SK-N-SH (cell line): Measurements from ENCODE around the gene PDK2. TPM values are rescaled to one million over a fixed set of nuclear protein-coding genes. Genes with fewer than 3 reads are reported as not detected.

Source experiments
- CTCF ChIA-PET: fragments of 300-600, 350-600 bp; formaldehyde crosslinking; extraction: SDS; loops from one replicate; lab custom pipeline; 2021; lab: Yijun Ruan, JAX
- POLR2A ChIA-PET: fragments of 350-600 bp; sonication (Branson Sonifier 250); formaldehyde crosslinking; extraction: SDS; loops from one replicate; lab custom pipeline; 2020; ENCODE audit warnings: antibody characterized with exemption, inconsistent platforms; lab: Yijun Ruan, JAX
- DNase-seq: peaks from one replicate; pipeline ENCODE4 v3.0.0; 2012
- H2AFZ ChIP-seq: fragments of 200-600 bp; sonication (generic); 2 replicates; pipeline ENCODE4 v1.8.1; 2016; ENCODE audit warnings: antibody characterized with exemption, mild to moderate bottlenecking, low read depth
- H3F3A ChIP-seq: fragments of 200-600 bp; sonication (generic); replicated peaks from 2 replicates; pipeline ENCODE3; 2016; ENCODE audit warnings: antibody characterized with exemption, mild to moderate bottlenecking; ENCODE audit not compliant: insufficient read depth
- H3K27ac ChIP-seq, 2 experiments: fragments of 200-500 bp in 1 of 2; fragments of 200-600 bp in 1 of 2; sonication (Bioruptor generic) in 1 of 2; sonication (generic), shearing (Covaris generic) in 1 of 2; 2 replicates each; pipeline versions ENCODE4 v1.5.1 to v1.6.1; 2014 to 2016; ENCODE audit warnings: low read depth in 2 of 2, inconsistent platforms in 1 of 2, low read length in 1 of 2, mild to moderate bottlenecking in 1 of 2, mixed read lengths in 1 of 2
- H3K27me3 ChIP-seq: fragments of 200-600 bp; sonication (generic), shearing (Covaris generic); 2 replicates; pipeline ENCODE4 v1.6.1; 2016; ENCODE audit warnings: mixed run types; ENCODE audit not compliant: insufficient read depth
- H3K36me3 ChIP-seq, 2 experiments: fragments of 200-500 bp in 1 of 2; fragments of 200-600 bp in 1 of 2; sonication (Bioruptor generic) in 1 of 2; sonication (generic) in 1 of 2; replicated peaks in 1 of 2; 2 replicates each; pipeline versions ENCODE3 to v1.5.1; 2014 to 2016; ENCODE audit warnings: low read length in 1 of 2, mild to moderate bottlenecking in 1 of 2; ENCODE audit not compliant: insufficient read depth in 2 of 2, control insufficient read depth in 1 of 2
- H3K4me1 ChIP-seq, 2 experiments: fragments of 200-500 bp in 1 of 2; fragments of 200-600 bp in 1 of 2; sonication (Bioruptor generic) in 1 of 2; sonication (generic), shearing (Covaris generic) in 1 of 2; 2 replicates each; pipeline versions ENCODE4 v1.5.1 to v1.6.1; 2014 to 2016; ENCODE audit warnings: low read depth in 1 of 2, low read length in 1 of 2, mixed run types in 1 of 2; ENCODE audit not compliant: insufficient read depth in 2 of 2, control insufficient read depth in 1 of 2
- H3K4me2 ChIP-seq: fragments of 200-600 bp; sonication (generic), shearing (Covaris generic); 2 replicates; pipeline ENCODE4 v1.6.1; 2017; ENCODE audit warnings: mixed run types
- H3K4me3 ChIP-seq, 2 experiments: fragments of 200-500 bp in 1 of 2; fragments of 200-600 bp in 1 of 2; sonication (Bioruptor generic) in 1 of 2; sonication (generic), shearing (Covaris generic) in 1 of 2; 2 replicates each; pipeline versions ENCODE4 v1.5.1 to v1.8.1; 2014 to 2016; ENCODE audit warnings: low read depth in 2 of 2, inconsistent platforms in 1 of 2, low read length in 1 of 2, mild to moderate bottlenecking in 1 of 2, mixed read lengths in 1 of 2, moderate library complexity in 1 of 2
- H3K79me2 ChIP-seq: fragments of 200-600 bp; sonication (generic); 2 replicates; pipeline ENCODE4 v1.8.1; 2017; ENCODE audit warnings: mild to moderate bottlenecking; ENCODE audit not compliant: insufficient read depth
- H3K9ac ChIP-seq: fragments of 200-600 bp; sonication (generic); 2 replicates; pipeline ENCODE4 v1.6.1; 2017; ENCODE audit warnings: mixed run types
- H3K9me2 ChIP-seq: fragments of 200-600 bp; sonication (generic); 2 replicates; pipeline ENCODE4 v1.6.1; 2017; ENCODE audit warnings: mixed run types
- H3K9me3 ChIP-seq: fragments of 200-600 bp; sonication (generic); 2 replicates; pipeline ENCODE4 v1.6.1; 2017; ENCODE audit warnings: mixed run types, mild to moderate bottlenecking, moderate library complexity
- H4K20me1 ChIP-seq: fragments of 200-600 bp; sonication (generic); 2 replicates; pipeline ENCODE4 v1.6.1; 2017; ENCODE audit warnings: mild to moderate bottlenecking, mixed run types; ENCODE audit not compliant: insufficient read depth
- CTCF ChIP-seq: fragments of 200-600 bp; sonication (generic); IDR thresholded peaks from 2 replicates; pipeline ENCODE4 v1.6.1; 2017; ENCODE audit warnings: antibody characterized with exemption, mild to moderate bottlenecking, moderate library complexity
- FOXJ3 ChIP-seq: sonication (generic); formaldehyde crosslinking; IDR thresholded peaks from 2 replicates; pipeline ENCODE4 v1.5.1; 2020; ENCODE audit warnings: mild to moderate bottlenecking, missing genetic modification reagents
- GATA2 ChIP-seq: sonication (generic); formaldehyde crosslinking; IDR thresholded peaks from 2 replicates; pipeline ENCODE4 v1.5.0; 2020; ENCODE audit warnings: mild to moderate bottlenecking, missing genetic modification reagents
- MEF2A ChIP-seq: IDR thresholded peaks from 2 replicates; pipeline ENCODE4 v1.4.0; 2012; ENCODE audit warnings: low read depth, borderline replicate concordance
- NRF1 ChIP-seq: IDR thresholded peaks from 2 replicates; pipeline ENCODE4 v1.6.1; 2012; ENCODE audit warnings: low read depth, mild to moderate bottlenecking, low read length
- POLR2AphosphoS5 ChIP-seq: IDR thresholded peaks from 2 replicates; pipeline ENCODE4 v1.6.1; 2012; ENCODE audit warnings: low read depth, low read length
- RAD21 ChIP-seq: IDR thresholded peaks from 2 replicates; pipeline ENCODE4 v1.6.1; 2012; ENCODE audit warnings: mild to moderate bottlenecking, low read length
- REST ChIP-seq: IDR thresholded peaks from 2 replicates; pipeline ENCODE4 v1.6.1; 2012; ENCODE audit warnings: mild to moderate bottlenecking, low read depth, low read length, moderate library complexity
- RFX5 ChIP-seq: IDR thresholded peaks from 2 replicates; pipeline ENCODE4 v1.6.1; 2012; ENCODE audit warnings: mild to moderate bottlenecking, improper control_type of control experiment, low read length
- TAF1 ChIP-seq: IDR thresholded peaks from 2 replicates; pipeline ENCODE4 v1.6.1; 2012; ENCODE audit warnings: low read depth, mild to moderate bottlenecking, low read length, moderate library complexity, borderline replicate concordance
- TEAD4 ChIP-seq: IDR thresholded peaks from 2 replicates; pipeline ENCODE4 v1.4.0; 2012; ENCODE audit warnings: mild to moderate bottlenecking, borderline replicate concordance; ENCODE audit not compliant: insufficient read depth
- YY1 ChIP-seq: IDR thresholded peaks from 2 replicates; pipeline ENCODE4 v1.4.0; 2012; ENCODE audit warnings: low read depth, mild to moderate bottlenecking
- WGBS: methylation state at CpG from one replicate; pipeline ENCODE4 v1.1.6; 2017; ENCODE audit warnings: low lambda C conversion rate; 5-methylcytosine and 5-hydroxymethylcytosine counted together
- polyA plus RNA-seq, 3 experiments: library from polyadenylated mRNA; depleted of rRNA; stranded (reverse); fragments of >200 nt; gene quantifications; 2 replicates each; pipeline ENCODE4 v1.2.3, GENCODE V29; 2012

Gene PDK2
- polyA plus RNA-seq, 1 of the 3 experiments (the other 2 are of a cell fraction): 124 TPM

- H3K27ac ChIP-seq: peak overlapping the region in 1 of 2 experiments; percentile 53; a peak in 2 of 4 replicates
- no peaks in the 10 kb centered on the region for H3K9me3 ChIP-seq
- no peaks in the 10 kb centered on the region for H3K27me3 ChIP-seq
- TF ChIP-seq TAF1 (no peak), GATA2 (no peak), CTCF (no peak), TEAD4 (no peak), MEF2A (no peak), REST (no peak), RAD21 (no peak), FOXJ3 (CRISPR knock-in tag) (no peak), POLR2AphosphoS5 (no peak), NRF1 (no peak), RFX5 (no peak), YY1 (no peak)
- DNase-seq: no peak
- H3K9me2 ChIP-seq: no peaks in the 10 kb centered on the region
- no peak overlapping the region for H3K4me2 ChIP-seq
- CTCF ChIA-PET: interaction anchor here (1.5 to 2.6 kb wide), 3 partner anchors 16 to 44 kb away, joined by 7 to 14 read pairs (median 11); no protein-coding TSS in a partner anchor
- 92% methylated on average over 16 of the region's 16 CpGs for WGBS
- H3K4me1 ChIP-seq: peaks cover 0 to 10% of the 10 kb centered on the region in 2 experiments; a peak in 2 of 4 replicates
- H3F3A ChIP-seq: peaks cover 68% of the 10 kb centered on the region
- POLR2A ChIA-PET: no interaction called here
- H3K36me3 ChIP-seq: peaks cover 78 to 92% of the 10 kb centered on the region in 2 experiments
- peaks cover 100% of the 10 kb centered on the region for H3K79me2 ChIP-seq
- H3K9ac ChIP-seq: no peak overlapping the region
- no peak overlapping the region for H3K4me3 ChIP-seq
- peaks cover 71% of the 10 kb centered on the region for H4K20me1 ChIP-seq
- H2AFZ ChIP-seq: no peak overlapping the region
These were observed 24.1 kb upstream of the PDK2 start for GRCh38 chr17:50070908-50071680.
